ENCODE data around the gene ATMIN. TPM values are rescaled to one million over a fixed set of nuclear protein-coding genes. Genes with fewer than 3 reads are reported as not detected.

Gene ATMIN
- total and polyA plus RNA-seq, 2 experiments from 2014 or later = 22.0 to 60.5 TPM

GRCh38 chr16:81081014-81081413, 45.4 kb downstream of the ATMIN start:
- Mint-ChIP-seq H3K36me3 (ENCODE audit: low read depth) (peaks cover 21% of the 10 kb centered on the region), H3K27me3 (ENCODE audit: insufficient read depth, low read depth, poor library complexity) (peaks cover 2% of the 10 kb centered on the region), H3K4me1 (no peaks in the 10 kb centered on the region), H3K9me3 (no peaks in the 10 kb centered on the region), H3K4me3 (no peak overlapping the region), H3K27ac (no peak overlapping the region)
- H4K20me1 ChIP-seq (replicated peaks; ENCODE audit: insufficient read depth) = peaks cover 8% of the 10 kb centered on the region; the same call in 1 of the 2 replicates
- H3K9me2 ChIP-seq (ENCODE audit: insufficient read depth) = no peaks in the 10 kb centered on the region
- H3K4me3 ChIP-seq = no peak overlapping the region
- H2AFZ ChIP-seq = no peak overlapping the region
- H3K79me2 ChIP-seq (replicated peaks; ENCODE audit: insufficient read depth) = no peaks in the 10 kb centered on the region; the same call in 1 of the 2 replicates
- no peak for ATAC-seq
- H3K4me2 ChIP-seq = no peak overlapping the region
- peaks cover 11% of the 10 kb centered on the region for H3K4me1 ChIP-seq (ENCODE audit: insufficient read depth)
- H3K27me3 ChIP-seq (ENCODE audit: insufficient read depth) = no peaks in the 10 kb centered on the region
- 0 out of 2 replicates have a peak, but pooled peaks cover 2% of the 10 kb centered on the region for H3F3A ChIP-seq (replicated peaks; ENCODE audit: low read depth)
- no peak overlapping the region for H3K27ac ChIP-seq (ENCODE audit: low read depth)
- TF ChIP-seq STAT1 (IDR thresholded peaks at IDR 0.05; ENCODE audit: unreplicated experiment) (no peak), EZH2 (IDR thresholded peaks at IDR 0.05; ENCODE audit: low read depth, unreplicated experiment) (no peak), POLR2AphosphoS5 (IDR thresholded peaks at IDR 0.05; ENCODE audit: low read depth) (no peak), NANOG (IDR thresholded peaks at IDR 0.05; ENCODE audit: borderline replicate concordance) (no peak), ZNF114 (CRISPR knock-in tag; IDR thresholded peaks at IDR 0.05) (no peak), REST (IDR thresholded peaks at IDR 0.05; ENCODE audit: unreplicated experiment) (no peak), ETS1 (IDR thresholded peaks at IDR 0.05) (no peak), CREB1 (CRISPR knock-in tag; IDR thresholded peaks at IDR 0.05; ENCODE audit: low read depth) (no peak), EZH2phosphoT487 (IDR thresholded peaks at IDR 0.05; ENCODE audit: unreplicated experiment) (no peak), ZNF331 (CRISPR knock-in tag; IDR thresholded peaks at IDR 0.05; ENCODE audit: low read depth) (no peak), JUNB (IDR thresholded peaks at IDR 0.05; ENCODE audit: unreplicated experiment) (no peak)
- TF ChIP-seq, protein P1, sequence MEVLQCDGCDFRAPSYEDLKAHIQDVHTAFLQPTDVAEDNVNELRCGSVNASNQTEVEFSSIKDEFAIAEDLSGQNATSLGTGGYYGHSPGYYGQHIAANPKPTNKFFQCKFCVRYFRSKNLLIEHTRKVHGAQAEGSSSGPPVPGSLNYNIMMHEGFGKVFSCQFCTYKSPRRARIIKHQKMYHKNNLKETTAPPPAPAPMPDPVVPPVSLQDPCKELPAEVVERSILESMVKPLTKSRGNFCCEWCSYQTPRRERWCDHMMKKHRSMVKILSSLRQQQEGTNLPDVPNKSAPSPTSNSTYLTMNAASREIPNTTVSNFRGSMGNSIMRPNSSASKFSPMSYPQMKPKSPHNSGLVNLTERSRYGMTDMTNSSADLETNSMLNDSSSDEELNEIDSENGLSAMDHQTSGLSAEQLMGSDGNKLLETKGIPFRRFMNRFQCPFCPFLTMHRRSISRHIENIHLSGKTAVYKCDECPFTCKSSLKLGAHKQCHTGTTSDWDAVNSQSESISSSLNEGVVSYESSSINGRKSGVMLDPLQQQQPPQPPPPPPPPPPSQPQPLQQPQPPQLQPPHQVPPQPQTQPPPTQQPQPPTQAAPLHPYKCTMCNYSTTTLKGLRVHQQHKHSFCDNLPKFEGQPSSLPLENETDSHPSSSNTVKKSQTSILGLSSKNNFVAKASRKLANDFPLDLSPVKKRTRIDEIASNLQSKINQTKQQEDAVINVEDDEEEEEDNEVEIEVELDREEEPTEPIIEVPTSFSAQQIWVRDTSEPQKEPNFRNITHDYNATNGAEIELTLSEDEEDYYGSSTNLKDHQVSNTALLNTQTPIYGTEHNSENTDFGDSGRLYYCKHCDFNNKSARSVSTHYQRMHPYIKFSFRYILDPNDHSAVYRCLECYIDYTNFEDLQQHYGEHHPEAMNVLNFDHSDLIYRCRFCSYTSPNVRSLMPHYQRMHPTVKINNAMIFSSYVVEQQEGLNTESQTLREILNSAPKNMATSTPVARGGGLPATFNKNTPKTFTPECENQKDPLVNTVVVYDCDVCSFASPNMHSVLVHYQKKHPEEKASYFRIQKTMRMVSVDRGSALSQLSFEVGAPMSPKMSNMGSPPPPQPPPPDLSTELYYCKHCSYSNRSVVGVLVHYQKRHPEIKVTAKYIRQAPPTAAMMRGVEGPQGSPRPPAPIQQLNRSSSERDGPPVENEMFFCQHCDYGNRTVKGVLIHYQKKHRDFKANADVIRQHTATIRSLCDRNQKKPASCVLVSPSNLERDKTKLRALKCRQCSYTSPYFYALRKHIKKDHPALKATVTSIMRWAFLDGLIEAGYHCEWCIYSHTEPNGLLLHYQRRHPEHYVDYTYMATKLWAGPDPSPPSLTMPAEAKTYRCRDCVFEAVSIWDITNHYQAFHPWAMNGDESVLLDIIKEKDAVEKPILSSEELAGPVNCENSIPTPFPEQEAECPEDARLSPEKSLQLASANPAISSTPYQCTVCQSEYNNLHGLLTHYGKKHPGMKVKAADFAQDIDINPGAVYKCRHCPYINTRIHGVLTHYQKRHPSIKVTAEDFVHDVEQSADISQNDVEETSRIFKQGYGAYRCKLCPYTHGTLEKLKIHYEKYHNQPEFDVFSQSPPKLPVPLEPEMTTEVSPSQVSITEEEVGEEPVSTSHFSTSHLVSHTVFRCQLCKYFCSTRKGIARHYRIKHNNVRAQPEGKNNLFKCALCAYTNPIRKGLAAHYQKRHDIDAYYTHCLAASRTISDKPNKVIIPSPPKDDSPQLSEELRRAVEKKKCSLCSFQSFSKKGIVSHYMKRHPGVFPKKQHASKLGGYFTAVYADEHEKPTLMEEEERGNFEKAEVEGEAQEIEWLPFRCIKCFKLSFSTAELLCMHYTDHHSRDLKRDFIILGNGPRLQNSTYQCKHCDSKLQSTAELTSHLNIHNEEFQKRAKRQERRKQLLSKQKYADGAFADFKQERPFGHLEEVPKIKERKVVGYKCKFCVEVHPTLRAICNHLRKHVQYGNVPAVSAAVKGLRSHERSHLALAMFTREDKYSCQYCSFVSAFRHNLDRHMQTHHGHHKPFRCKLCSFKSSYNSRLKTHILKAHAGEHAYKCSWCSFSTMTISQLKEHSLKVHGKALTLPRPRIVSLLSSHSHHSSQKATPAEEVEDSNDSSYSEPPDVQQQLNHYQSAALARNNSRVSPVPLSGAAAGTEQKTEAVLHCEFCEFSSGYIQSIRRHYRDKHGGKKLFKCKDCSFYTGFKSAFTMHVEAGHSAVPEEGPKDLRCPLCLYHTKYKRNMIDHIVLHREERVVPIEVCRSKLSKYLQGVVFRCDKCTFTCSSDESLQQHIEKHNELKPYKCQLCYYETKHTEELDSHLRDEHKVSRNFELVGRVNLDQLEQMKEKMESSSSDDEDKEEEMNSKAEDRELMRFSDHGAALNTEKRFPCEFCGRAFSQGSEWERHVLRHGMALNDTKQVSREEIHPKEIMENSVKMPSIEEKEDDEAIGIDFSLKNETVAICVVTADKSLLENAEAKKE (CRISPR knock-in tag; IDR thresholded peaks at IDR 0.05) = no peak
- TF ChIP-seq, protein P2, sequence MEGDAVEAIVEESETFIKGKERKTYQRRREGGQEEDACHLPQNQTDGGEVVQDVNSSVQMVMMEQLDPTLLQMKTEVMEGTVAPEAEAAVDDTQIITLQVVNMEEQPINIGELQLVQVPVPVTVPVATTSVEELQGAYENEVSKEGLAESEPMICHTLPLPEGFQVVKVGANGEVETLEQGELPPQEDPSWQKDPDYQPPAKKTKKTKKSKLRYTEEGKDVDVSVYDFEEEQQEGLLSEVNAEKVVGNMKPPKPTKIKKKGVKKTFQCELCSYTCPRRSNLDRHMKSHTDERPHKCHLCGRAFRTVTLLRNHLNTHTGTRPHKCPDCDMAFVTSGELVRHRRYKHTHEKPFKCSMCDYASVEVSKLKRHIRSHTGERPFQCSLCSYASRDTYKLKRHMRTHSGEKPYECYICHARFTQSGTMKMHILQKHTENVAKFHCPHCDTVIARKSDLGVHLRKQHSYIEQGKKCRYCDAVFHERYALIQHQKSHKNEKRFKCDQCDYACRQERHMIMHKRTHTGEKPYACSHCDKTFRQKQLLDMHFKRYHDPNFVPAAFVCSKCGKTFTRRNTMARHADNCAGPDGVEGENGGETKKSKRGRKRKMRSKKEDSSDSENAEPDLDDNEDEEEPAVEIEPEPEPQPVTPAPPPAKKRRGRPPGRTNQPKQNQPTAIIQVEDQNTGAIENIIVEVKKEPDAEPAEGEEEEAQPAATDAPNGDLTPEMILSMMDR (conservative IDR thresholded peaks at IDR 0.05; ENCODE audit: low read depth in 2 of 2) = no peak
- 0 out of 2 replicates have a peak, but pooled peaks cover 21% of the 10 kb centered on the region for H3K36me3 ChIP-seq (ENCODE audit: insufficient read depth)
- no peak for DNase-seq (ENCODE audit: low spot score)
